ENCODE data around the gene OLA1.

GRCh38 chr2:174138161-174138560 is 110.2 kb downstream of the OLA1 start:
- TF ChIP-seq JUND (IDR thresholded peaks at IDR 0.05) (no peak), RFX5 (IDR thresholded peaks at IDR 0.05; ENCODE audit: low read length) (no peak), PBX3 (IDR thresholded peaks at IDR 0.05) (no peak)
- TF ChIP-seq, protein P1, sequence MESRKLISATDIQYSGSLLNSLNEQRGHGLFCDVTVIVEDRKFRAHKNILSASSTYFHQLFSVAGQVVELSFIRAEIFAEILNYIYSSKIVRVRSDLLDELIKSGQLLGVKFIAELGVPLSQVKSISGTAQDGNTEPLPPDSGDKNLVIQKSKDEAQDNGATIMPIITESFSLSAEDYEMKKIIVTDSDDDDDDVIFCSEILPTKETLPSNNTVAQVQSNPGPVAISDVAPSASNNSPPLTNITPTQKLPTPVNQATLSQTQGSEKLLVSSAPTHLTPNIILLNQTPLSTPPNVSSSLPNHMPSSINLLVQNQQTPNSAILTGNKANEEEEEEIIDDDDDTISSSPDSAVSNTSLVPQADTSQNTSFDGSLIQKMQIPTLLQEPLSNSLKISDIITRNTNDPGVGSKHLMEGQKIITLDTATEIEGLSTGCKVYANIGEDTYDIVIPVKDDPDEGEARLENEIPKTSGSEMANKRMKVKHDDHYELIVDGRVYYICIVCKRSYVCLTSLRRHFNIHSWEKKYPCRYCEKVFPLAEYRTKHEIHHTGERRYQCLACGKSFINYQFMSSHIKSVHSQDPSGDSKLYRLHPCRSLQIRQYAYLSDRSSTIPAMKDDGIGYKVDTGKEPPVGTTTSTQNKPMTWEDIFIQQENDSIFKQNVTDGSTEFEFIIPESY (IDR thresholded peaks at IDR 0.05; ENCODE audit: borderline replicate concordance, low read depth) = no peak
